Neuron (in vitro differentiated cells): ENCODE results near the gene CSRNP3.

ENCODE experiments used
- H2AFZ ChIP-seq: one replicate; pipeline ENCODE4 v1.6.1; 2013; ENCODE audit warnings: low read depth, mild to moderate bottlenecking, inconsistent platforms, low read length, moderate library complexity
- H3K27me3 ChIP-seq: one replicate; pipeline ENCODE4 v1.6.1; 2013; ENCODE audit warnings: low read length; ENCODE audit not compliant: insufficient read depth
- H3K36me3 ChIP-seq: one replicate; pipeline ENCODE4 v1.6.1; 2013; ENCODE audit warnings: low read length; ENCODE audit not compliant: insufficient read depth
- H3K4me1 ChIP-seq: one replicate; pipeline ENCODE4 v1.6.1; 2013; ENCODE audit warnings: low read length; ENCODE audit not compliant: insufficient read depth
- H3K4me3 ChIP-seq: 2 replicates; pipeline ENCODE4 v1.5.1; 2013; ENCODE audit warnings: mild to moderate bottlenecking, low read length, moderate library complexity
- H3K9me3 ChIP-seq: one replicate; pipeline ENCODE4 v1.6.1; 2013; ENCODE audit warnings: low read length

CSRNP3 gene

DNA sequence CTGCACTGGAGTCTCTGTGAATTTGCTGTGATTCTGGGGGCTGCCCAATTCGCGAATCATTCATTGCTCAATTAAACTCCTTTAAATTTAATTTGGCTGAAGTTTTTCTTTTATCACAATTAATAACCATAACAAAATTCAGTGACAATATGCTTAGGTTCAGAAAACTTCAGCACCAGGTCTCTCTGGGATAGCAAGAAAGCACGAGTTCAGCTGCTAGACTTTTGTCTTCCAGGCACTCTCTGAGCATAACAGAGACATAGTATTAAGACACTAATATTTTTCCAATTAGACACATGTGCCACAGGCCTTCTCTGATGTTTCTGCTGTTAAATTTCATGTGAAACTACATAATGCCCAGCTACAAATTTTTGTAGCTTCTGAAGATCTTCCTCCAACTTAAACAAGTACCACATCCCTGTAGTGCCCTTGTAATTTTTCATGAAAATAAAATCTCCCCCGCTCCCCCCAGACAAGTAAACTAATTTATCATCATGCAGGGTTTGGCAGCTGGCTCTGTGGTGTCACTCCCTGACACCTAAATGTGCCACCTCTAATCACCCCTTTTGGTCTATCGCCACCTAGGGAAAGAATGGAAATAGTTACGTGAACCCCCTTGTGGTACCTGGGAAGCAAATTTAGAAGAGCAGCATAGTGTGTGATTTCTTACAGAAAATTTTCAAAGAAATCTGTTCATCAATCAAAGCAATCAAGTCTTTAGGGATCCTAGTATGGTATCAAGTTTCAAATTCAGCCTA is 94.1 kb downstream of the CSRNP3 start:
- H3K27me3 ChIP-seq: no peaks in the 10 kb centered on the region
- peaks cover 4% of the 10 kb centered on the region for H3K4me1 ChIP-seq
- H3K36me3 ChIP-seq: no peaks in the 10 kb centered on the region
- H3K4me3 ChIP-seq: no peak overlapping the region
- no peak overlapping the region for H2AFZ ChIP-seq
- H3K9me3 ChIP-seq: no peaks in the 10 kb centered on the region

DNA sequence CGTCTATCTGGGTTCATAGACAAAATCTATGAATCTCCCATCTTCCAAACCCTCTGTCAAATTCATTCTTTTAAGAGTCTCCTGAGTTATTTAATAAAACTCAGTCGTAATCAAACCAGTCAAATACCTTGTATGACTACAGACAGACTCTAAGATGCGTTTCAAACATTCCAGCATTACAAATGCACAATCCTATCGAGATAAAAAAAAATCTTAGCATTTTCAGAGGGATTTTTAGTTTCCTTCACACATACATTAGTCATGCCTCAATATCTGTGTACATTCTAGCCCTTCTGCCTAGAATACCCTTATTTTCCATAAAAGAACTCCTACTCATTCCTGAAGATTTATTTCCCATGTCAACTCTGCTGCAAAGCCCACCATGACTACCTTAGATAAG is 96.5 kb downstream of the CSRNP3 start:
- Histone ChIP-seq H3K4me1 (peaks cover 8% of the 10 kb centered on the region), H3K9me3 (no peaks in the 10 kb centered on the region), H3K27me3 (no peaks in the 10 kb centered on the region), H2AFZ (no peak overlapping the region), H3K36me3 (no peaks in the 10 kb centered on the region), H3K4me3 (no peak overlapping the region)

DNA sequence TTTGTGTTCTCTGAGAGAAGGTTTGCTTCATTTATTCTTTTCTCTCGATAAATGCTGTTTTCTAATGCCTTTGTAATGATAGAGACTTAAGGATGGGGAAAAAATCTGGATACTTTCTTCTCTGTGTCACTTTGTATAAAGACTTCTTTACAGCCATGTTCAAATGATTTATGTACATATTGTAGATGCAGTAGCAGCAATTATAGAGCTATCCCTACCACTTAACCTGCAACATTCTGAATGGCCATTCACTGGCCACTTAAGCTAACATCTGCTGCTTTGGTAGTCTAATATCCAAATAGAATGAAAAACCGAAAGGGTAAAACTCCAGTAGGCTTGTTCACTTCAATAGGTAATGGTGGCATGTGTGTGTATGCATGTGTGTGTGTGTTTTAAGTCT is 97.8 kb downstream of the CSRNP3 start:
- Histone ChIP-seq H3K27me3 (no peaks in the 10 kb centered on the region), H3K36me3 (no peaks in the 10 kb centered on the region)

DNA sequence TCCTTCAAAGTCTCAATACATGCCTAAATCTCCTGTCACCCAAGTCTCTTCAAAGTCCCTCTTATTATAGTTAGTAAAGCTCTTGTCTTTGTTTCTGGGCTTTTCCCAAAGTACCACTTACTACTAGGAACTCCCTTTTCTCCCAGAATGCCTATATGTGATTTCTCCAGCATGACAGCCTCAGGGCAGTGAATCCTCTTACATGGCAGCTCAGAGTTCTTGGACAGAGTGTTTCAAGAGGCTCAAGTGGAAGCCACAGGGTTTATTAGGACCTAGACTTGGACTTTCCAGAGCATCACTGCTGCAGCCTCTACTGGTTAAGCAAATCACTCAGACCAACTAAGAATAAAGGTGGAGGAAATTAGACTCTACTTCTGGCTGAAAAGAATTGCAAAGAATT is 98.9 kb downstream of the CSRNP3 start:
- Histone ChIP-seq H3K36me3 (no peaks in the 10 kb centered on the region), H3K27me3 (no peaks in the 10 kb centered on the region), H2AFZ (no peak overlapping the region), H3K9me3 (no peaks in the 10 kb centered on the region), H3K4me1 (peaks cover 11% of the 10 kb centered on the region), H3K4me3 (no peak overlapping the region)

More for the DNA sequence above, 97.8 kb downstream of the CSRNP3 start:
- H3K9me3 ChIP-seq: no peaks in the 10 kb centered on the region
- peaks cover 12% of the 10 kb centered on the region for H3K4me1 ChIP-seq
- no peak overlapping the region for H2AFZ ChIP-seq
- H3K4me3 ChIP-seq: no peak overlapping the region

DNA sequence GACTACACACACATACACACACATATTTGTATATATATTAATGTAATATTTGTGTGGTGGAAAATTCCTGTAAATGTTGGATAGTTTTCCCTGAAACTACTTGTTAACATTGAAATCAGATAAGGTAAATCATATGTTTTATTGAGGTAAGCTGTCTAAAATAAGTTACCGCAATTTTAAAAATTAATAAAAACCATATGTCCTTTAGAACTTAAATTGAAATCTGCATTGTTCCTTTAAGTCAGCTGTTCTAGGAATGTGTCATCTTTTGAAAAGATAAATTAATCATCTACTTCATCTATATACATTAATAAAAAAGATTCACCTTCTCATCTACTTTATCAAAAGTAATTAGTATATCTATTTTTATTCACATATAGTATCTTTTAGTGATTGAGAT is 102.0 kb downstream of the CSRNP3 start:
- no peaks in the 10 kb centered on the region for H3K27me3 ChIP-seq
- no peaks in the 10 kb centered on the region for H3K9me3 ChIP-seq
- no peaks in the 10 kb centered on the region for H3K36me3 ChIP-seq
- H2AFZ ChIP-seq: no peak overlapping the region
- peaks cover 16% of the 10 kb centered on the region for H3K4me1 ChIP-seq
- H3K4me3 ChIP-seq: peak overlapping the region; percentile 82

DNA sequence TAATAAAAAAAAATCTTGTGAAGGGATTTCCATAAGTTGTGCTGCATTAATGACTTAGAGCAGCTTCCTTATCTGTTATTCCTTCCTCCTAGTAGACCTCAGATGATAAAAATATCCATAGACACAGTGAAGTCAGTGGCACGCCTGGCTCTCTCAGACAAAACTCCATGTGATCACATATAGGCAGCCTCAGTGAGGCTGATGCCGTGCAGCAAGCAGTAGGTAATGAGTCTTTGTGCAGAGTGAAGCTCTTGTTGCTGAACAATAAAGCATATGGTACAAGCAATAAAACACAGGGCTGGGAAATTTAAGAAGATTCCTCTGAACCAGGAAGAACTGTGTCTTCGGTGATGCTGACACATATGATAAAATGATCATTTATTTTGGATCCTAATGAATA is 102.7 kb downstream of the CSRNP3 start:
- Histone ChIP-seq H3K9me3 (no peaks in the 10 kb centered on the region), H3K4me3 (peak overlapping the region; percentile 82)

DNA sequence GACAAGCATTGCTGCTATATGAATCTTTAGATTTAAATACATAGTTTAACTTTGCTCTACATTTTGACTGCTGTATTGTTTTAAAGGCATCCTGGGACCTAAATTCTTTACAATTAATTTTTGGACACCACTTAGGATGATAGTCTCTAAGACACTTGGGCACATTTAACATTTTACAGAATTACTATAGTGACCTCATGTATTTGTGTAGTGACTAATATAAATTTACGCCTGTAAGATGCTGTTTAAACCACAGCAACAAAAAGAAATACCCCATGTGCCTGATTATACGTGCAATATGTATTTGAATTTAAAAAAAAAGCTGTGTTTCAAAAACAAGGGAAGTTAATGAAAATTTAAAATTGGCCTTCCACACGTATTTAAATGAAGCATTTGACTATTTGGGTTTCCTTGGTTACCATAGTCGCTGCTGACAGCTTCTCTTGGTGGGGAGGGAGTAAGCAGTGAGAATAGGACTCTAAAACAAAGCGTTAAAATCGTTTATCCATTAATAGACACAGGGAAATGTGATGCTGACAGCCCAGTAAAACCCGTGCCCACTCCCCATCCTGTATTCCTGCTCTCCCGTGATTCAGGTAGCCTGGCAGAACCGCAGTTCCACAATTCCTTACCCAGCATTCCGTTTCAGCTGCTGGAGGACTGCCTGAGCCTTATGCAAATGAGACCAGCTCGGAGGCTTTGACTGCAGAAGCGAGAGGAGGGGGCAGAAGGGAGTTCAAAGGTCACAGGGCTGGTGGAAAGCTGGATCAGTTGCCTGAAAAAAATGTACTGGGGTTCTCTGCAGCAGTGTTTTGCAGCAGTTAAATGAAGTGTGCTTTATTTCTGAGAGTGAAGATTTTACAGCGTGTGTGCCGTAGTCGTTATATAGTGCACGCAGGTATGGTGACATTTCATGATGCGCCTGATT is 104.3 kb downstream of the CSRNP3 start:
- no peaks in the 10 kb centered on the region for H3K27me3 ChIP-seq
- H3K4me3 ChIP-seq: peak overlapping the region; percentile 82
- no peaks in the 10 kb centered on the region for H3K36me3 ChIP-seq
- H2AFZ ChIP-seq: peak overlapping the region; percentile 11
- H3K9me3 ChIP-seq: no peaks in the 10 kb centered on the region
- peaks cover 24% of the 10 kb centered on the region for H3K4me1 ChIP-seq

More for the DNA sequence above, 102.7 kb downstream of the CSRNP3 start:
- Histone ChIP-seq H3K36me3 (no peaks in the 10 kb centered on the region), H2AFZ (no peak overlapping the region), H3K27me3 (no peaks in the 10 kb centered on the region), H3K4me1 (peaks cover 21% of the 10 kb centered on the region)

DNA sequence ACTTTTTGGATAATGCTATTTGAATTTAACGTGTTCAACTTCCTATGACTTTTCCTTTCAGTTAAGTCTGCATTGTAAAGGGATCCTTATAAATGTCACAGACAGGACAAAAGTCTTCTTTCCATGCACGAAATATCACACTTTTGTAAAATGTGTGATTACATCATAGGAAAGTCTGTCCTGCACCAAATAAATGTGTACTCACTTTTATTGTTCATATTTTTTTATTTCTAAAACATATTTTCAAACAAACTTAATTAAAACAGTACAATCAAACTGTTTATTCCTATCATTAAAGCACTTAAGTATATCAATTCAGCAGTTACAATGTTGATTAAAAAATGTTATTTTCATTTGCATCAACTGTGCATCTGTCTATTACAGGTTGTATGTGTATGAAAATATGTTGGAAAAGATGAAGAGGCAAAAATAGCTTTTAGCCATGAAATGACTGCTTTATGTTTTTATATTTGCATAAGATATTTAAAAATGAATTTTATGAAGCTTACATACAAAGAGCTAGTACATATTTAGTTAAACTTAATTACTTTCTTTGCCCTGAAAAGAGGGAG is 105.6 kb downstream of the CSRNP3 start:
- no peaks in the 10 kb centered on the region for H3K27me3 ChIP-seq
- H3K4me1 ChIP-seq: peaks cover 24% of the 10 kb centered on the region
- peak overlapping the region; percentile 11 for H2AFZ ChIP-seq
- peaks cover 2% of the 10 kb centered on the region for H3K36me3 ChIP-seq
- no peaks in the 10 kb centered on the region for H3K9me3 ChIP-seq
- peak overlapping the region; percentile 82 for H3K4me3 ChIP-seq

DNA sequence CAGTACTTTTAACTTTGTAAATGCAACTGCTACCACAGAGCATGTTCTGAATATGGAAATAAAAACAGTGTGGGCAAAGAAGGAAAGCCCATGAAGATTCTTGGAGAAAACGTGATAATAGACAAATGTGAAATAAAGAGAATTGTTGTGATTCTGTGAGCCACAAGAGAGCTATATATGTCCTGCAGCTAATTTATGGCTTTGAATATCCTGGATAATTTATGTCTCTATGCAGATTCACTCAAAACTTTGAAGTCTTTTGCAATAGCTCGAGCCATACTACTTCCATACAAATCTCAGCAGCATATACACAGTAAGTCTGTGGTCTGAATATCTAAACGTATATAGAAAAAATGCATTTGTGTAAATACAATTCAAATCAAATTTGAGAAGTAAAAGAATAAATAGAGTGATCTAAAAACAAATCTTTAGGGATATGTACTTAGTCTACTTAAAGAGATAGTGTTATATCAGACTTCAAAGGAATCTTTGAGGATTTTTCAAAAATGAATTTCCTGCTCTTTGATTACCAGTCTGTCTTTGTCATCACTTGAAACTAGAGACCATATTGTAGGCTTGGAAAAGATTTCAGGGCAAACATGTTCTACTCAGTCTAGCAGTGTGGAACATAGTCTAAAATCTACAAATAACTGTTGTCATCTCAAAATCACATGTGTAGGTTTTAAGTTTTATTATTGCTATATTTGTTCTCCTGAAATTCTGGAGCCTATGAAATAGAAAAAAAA is 107.1 kb downstream of the CSRNP3 start:
- peak overlapping the region; percentile 82 for H3K4me3 ChIP-seq
- H3K9me3 ChIP-seq: no peaks in the 10 kb centered on the region

DNA sequence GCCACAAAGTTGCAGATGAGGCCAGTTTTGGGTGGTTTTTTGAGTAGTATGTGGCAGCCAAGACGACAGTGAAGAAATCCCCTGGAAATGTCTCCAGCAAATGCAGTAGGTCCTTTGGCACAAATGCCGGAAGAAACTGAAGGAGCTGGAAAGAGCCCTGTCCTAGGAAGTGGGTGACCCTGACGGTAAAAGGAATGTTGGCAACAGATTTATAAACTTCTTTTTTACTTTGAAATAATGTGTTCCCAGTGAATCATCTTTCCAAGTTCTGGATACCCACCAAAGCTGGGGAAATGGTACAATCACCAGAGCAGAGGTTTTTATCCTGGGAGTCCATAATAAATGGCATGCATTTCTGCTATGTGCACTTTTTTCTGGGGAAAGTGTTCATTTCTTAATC is 112.9 kb downstream of the CSRNP3 start:
- Histone ChIP-seq H2AFZ (no peak overlapping the region), H3K27me3 (no peaks in the 10 kb centered on the region), H3K4me1 (peaks cover 3% of the 10 kb centered on the region), H3K9me3 (peaks cover under 1% of the 10 kb centered on the region), H3K4me3 (no peak overlapping the region), H3K36me3 (peaks cover 9% of the 10 kb centered on the region)

More for the DNA sequence above, 107.1 kb downstream of the CSRNP3 start:
- H3K4me1 ChIP-seq: peaks cover 19% of the 10 kb centered on the region
- H3K27me3 ChIP-seq: no peaks in the 10 kb centered on the region
- H3K36me3 ChIP-seq: peaks cover 2% of the 10 kb centered on the region
- peak overlapping the region; percentile 35 for H2AFZ ChIP-seq

DNA sequence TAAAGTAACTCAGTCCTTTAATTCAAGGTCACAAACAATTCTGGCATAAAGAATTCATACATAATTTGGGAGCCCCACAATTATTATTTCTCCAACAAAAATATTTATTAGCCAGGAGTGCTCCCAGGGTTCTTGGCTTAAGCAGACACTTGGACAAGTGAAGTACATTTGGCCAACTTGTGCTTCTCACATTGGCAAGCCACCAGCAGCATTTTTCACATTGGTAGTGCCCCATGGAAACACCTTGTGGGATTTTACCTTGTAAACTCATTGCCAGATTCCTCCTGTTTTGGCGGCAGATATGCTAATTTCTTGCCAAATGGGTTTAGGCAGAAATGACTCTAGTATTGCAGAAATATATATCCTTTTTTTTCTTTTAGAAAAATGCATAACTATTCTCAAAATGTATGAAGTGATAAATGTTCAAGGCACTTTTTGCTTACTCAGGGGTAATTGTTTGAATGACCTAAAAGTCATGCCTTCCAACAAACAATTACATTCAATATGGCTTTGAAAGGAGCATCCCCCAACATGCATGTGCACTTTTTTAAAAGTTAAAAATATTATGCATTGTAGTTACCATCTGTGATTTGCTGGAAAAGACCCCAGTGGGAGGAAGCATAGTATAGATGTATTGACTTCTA is 113.5 kb downstream of the CSRNP3 start:
- Histone ChIP-seq H2AFZ (no peak overlapping the region), H3K36me3 (peaks cover 9% of the 10 kb centered on the region), H3K9me3 (peaks cover 2% of the 10 kb centered on the region), H3K4me1 (peaks cover 3% of the 10 kb centered on the region), H3K27me3 (no peaks in the 10 kb centered on the region), H3K4me3 (no peak overlapping the region)

DNA sequence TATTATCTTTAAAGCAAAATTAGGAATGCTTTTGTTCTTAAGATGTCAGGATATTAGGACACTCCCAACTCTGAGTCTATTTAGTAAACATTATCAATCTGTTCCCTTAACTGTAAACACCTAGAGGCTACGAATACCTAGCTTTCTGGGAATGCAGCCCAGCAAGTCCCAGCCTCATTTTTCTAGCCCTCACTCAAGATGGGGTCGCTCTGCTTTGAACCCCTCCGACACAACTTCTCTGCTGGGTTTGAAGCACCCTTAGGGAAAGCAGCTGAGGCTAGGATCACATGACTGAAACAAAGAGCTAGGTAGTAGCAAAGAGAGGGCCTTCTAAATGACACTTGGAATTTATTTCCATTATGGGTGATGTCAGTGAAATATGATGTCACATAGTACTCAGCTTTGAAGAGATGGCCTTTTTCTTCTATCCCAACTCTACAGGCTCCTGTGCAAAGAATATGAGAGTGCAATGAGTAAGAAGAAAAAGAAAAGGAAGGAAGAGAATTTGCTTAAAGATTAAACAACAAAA is 114.7 kb downstream of the CSRNP3 start:
- peaks cover 15% of the 10 kb centered on the region for H3K36me3 ChIP-seq
- peaks cover 2% of the 10 kb centered on the region for H3K9me3 ChIP-seq
- no peaks in the 10 kb centered on the region for H3K27me3 ChIP-seq
- peaks cover 3% of the 10 kb centered on the region for H3K4me1 ChIP-seq
- H3K4me3 ChIP-seq: no peak overlapping the region
- no peak overlapping the region for H2AFZ ChIP-seq
